Measurements from ENCODE around the gene DHRS2.
"Not testable (repeated sequence)": the region's sequence is repeated elsewhere in the genome, so short reads cannot be mapped to it uniquely, and the experiment has no call there.

GRCh38 chr14:23609411-23610089, 26.6 kb upstream of the DHRS2 start:
- TF ChIP-seq CTCF (conservative IDR thresholded peaks at IDR 0.05; ENCODE audit: low read depth, low read length); EZH2 (IDR thresholded peaks at IDR 0.05; ENCODE audit: borderline replicate concordance, low read depth, low read length, poor library complexity, severe bottlenecking): not testable (repeated sequence)

Measured in A673 (cell line).